ENCODE measurements around the gene MAGIX. TPM values are rescaled to one million over a fixed set of nuclear protein-coding genes. Genes with fewer than 3 reads are reported as not detected.
"Not testable (repeated sequence)": the region's sequence is repeated elsewhere in the genome, so short reads cannot be mapped to it uniquely, and the experiment has no call there.

Gene MAGIX
- total and polyA plus RNA-seq, 8 donors: 1.6 to 9.4 (median 2.4) TPM

DNA sequence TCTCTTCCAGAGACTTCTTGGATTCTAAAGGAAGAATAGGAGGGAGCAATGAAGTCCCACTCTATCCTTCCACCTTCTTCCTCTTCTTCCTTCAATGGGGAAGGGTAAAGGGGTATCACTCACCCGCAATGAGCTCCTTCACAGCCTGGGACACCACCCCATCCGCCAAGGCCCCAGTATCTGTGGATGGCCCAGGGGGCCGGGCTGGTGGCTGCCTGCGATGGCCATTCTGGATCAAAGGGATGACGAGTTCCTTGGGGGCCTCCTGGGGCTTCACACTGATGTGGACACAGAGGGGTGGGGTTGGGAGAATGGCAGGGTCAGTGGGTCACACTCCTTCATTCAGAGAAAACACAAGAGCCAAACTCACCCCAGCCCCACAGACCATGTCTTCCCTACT lies 40.1 kb upstream of the MAGIX start:
- intact Hi-C loops (cut with DNase I): no loop called here
- DNase-seq: no peak
- peaks cover 0 to 12% of the 10 kb centered on the region in 2 donors for H3K36me3 ChIP-seq
- no peak for ATAC-seq
- TF ChIP-seq CTCF (IDR thresholded peaks at IDR 0.05): no peak
- H3K9me3 ChIP-seq: no peaks in the 10 kb centered on the region
- H3K27ac ChIP-seq: no peak overlapping the region
- no peaks in the 10 kb centered on the region for H3K27me3 ChIP-seq
- H3K4me1 ChIP-seq: peaks cover 0 to 8% of the 10 kb centered on the region in 2 donors
- peak overlapping the region; percentile 61 to 65 for H3K4me3 ChIP-seq

DNA sequence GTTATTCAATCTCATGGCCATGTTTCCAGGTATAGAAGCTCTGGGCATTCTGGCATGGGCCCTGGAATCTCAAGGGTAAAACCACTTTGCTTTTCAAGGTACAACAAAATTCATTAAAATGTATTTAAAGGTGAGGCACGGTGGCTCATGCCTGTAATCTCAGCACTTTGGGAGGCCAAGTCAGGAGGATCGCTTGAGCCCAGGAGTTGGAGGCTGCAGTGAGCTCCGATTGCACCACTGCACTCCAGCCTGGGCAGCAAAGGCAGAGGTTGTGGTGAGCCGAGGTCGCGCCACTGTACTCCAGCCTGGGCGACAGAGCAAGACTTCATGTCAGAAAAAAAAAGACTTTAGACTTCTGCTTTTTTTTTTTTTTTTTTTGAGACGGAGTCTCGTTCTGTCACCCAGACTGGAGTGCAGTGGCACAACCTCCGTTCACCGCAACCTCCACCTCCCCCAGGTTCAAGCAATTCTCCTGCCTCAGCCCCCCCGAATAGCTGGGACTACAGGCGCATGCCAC lies 34.8 kb upstream of the MAGIX start:
- intact Hi-C loops (cut with DNase I); ATAC-seq; H3K4me1 ChIP-seq; H3K27ac ChIP-seq; H3K4me3 ChIP-seq; H3K9me3 ChIP-seq; H3K36me3 ChIP-seq; DNase-seq; H3K27me3 ChIP-seq: not testable (repeated sequence)

- no peaks in the 10 kb centered on the region for H3K36me3 ChIP-seq
Observed at GRCh38 chrX:49129427-49129826, 33.1 kb upstream of the MAGIX start.

DNA sequence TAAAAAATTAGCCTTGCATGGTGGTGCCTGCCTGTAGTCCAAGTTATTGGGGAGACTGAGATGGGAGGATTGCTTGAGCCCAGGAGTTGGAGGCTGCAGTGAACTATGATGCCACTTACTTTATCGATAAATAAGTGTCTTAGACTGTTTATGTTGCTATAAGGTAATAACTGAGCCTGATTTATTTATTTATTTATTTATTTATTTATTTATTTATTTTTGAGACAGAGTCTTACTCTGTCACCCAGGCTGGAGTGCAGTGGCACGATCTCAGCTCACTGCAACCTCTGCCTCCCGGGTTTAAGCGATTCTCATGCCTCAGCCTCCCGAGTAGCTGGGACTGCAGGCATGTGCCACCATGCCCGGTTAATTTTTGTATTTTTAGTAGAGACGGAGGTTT lies 30.3 kb upstream of the MAGIX start:
- ATAC-seq; H3K27ac ChIP-seq; H3K27me3 ChIP-seq; DNase-seq; H3K4me1 ChIP-seq; intact Hi-C loops (cut with DNase I); H3K4me3 ChIP-seq; H3K36me3 ChIP-seq; H3K9me3 ChIP-seq: not testable (repeated sequence)

More at GRCh38 chrX:49129427-49129826, 33.1 kb upstream of the MAGIX start:
- Histone ChIP-seq H3K9me3 (no peaks in the 10 kb centered on the region), H3K4me3 (no peak overlapping the region), H3K4me1 (no peaks in the 10 kb centered on the region), H3K27ac (no peak overlapping the region), H3K27me3 (no peaks in the 10 kb centered on the region)
- intact Hi-C loops (cut with DNase I): no loop called here
- ATAC-seq (no peak), DNase-seq (no peak)
- no peak for TF ChIP-seq CTCF (IDR thresholded peaks at IDR 0.05)

GRCh38 chrX:49133759-49134158 lies 28.8 kb upstream of the MAGIX start:
- Histone ChIP-seq H3K4me3 (no peak overlapping the region), H3K9me3 (peaks cover 0 to 2% of the 10 kb centered on the region in 2 donors), H3K4me1 (no peaks in the 10 kb centered on the region), H3K27ac (no peak overlapping the region), H3K36me3 (no peaks in the 10 kb centered on the region), H3K27me3 (no peaks in the 10 kb centered on the region)
- intact Hi-C loops (cut with DNase I): no loop called here
- DNase-seq (no peak), ATAC-seq (peak; percentile 16)
- no peak for TF ChIP-seq CTCF (IDR thresholded peaks at IDR 0.05)

- DNase-seq (no peak), ATAC-seq (no peak)
- no peak for TF ChIP-seq CTCF (IDR thresholded peaks at IDR 0.05)
- intact Hi-C loops (cut with DNase I): no loop called here
- H3K9me3 ChIP-seq: peaks cover 0 to 26% of the 10 kb centered on the region in 2 donors
- H3K27ac ChIP-seq: no peak overlapping the region
- H3K27me3 ChIP-seq: no peaks in the 10 kb centered on the region
- no peak overlapping the region for H3K4me3 ChIP-seq
- H3K36me3 ChIP-seq: no peaks in the 10 kb centered on the region
- H3K4me1 ChIP-seq: no peaks in the 10 kb centered on the region
Observed at GRCh38 chrX:49137492-49137891, 25.1 kb upstream of the MAGIX start.
